BLaER1 treated with 17β-estradiol and CSF1 and Interleukin-3, amounts not matched to agents 10 nM and 100 nM (cell line): ENCODE results near the gene PDZD2.

Experiments used
- H3K27ac ChIP-seq, 11 experiments: shearing (Covaris generic); formaldehyde crosslinking; 2 replicates each; pipeline ENCODE4 v1.8.1; 2022
- H3K27me3 ChIP-seq, 11 experiments: shearing (Covaris generic); formaldehyde crosslinking; 2 replicates each; pipeline ENCODE4 v1.8.1; 2022
- H3K36me3 ChIP-seq, 11 experiments: shearing (Covaris generic); formaldehyde crosslinking; 2 replicates each; pipeline ENCODE4 v1.8.1; 2022
- H3K4me1 ChIP-seq, 10 experiments: shearing (Covaris generic); formaldehyde crosslinking; 2 replicates each; pipeline ENCODE4 v1.8.1; 2022
- H3K4me2 ChIP-seq, 11 experiments: shearing (Covaris generic); formaldehyde crosslinking; 2 replicates each; pipeline ENCODE4 v1.8.1; 2022
- H3K4me3 ChIP-seq, 10 experiments: shearing (Covaris generic); formaldehyde crosslinking; 2 replicates each; pipeline ENCODE4 v1.8.1; 2022
- H3K9ac ChIP-seq, 11 experiments: shearing (Covaris generic); formaldehyde crosslinking; 2 replicates each; pipeline ENCODE4 v1.8.1; 2022
- H3K9me3 ChIP-seq, 11 experiments: shearing (Covaris generic); formaldehyde crosslinking; replicated peaks in 1 of 11; 2 replicates each; pipeline ENCODE4 v1.8.1; 2022
- H4K20me1 ChIP-seq, 11 experiments: shearing (Covaris generic); formaldehyde crosslinking; 2 replicates each; pipeline ENCODE4 v1.8.1; 2022
- Cebpa-rat ChIP-seq, 11 experiments: shearing (Covaris generic); IDR thresholded peaks; 2 replicates each; pipeline ENCODE4 v1.8.1; 2022

PDZD2 gene

GRCh38 chr5:31630931-31631330 is 8.0 kb upstream of the PDZD2 start:
- Histone ChIP-seq H3K4me1 (no peaks in the 10 kb centered on the region), H3K27ac (no peak overlapping the region), H3K4me3 (no peak overlapping the region), H3K36me3 (no peaks in the 10 kb centered on the region), H4K20me1 (no peaks in the 10 kb centered on the region), H3K9ac (no peak overlapping the region), H3K9me3 (no peaks in the 10 kb centered on the region), H3K4me2 (no peak overlapping the region), H3K27me3 (no peaks in the 10 kb centered on the region)
- no peak for TF ChIP-seq Cebpa-rat (IDR thresholded peaks at IDR 0.05)

GRCh38 chr5:31632460-31632859 is 6.5 kb upstream of the PDZD2 start:
- TF ChIP-seq Cebpa-rat (IDR thresholded peaks at IDR 0.05) = no peak

DNA sequence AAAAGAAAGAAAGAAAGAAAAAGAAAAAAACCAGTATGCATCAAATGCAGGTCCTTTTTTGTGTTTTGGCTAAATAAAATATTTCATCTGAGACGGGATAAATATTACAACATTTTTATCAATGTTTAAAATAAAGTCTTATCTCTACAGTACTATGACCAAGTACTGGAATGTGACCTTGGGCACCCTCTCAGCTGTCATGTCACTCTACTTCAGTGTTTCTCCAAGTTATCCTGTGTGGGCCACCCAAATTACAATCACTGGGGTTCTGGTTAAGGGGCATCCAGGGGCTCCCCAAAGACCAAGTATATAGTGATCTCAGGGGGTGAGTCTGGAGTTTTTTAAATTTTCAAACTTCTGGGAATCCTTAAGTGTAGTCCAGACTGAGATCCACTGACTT is 3.5 kb upstream of the PDZD2 start:
- Histone ChIP-seq H4K20me1 (peaks cover 0 to 13% (median 8%) of the 10 kb centered on the region in 11 experiments; a peak in 6 of 22 replicates), H3K4me1 (peaks cover 5 to 15% (median 9%) of the 10 kb centered on the region in 10 experiments; a peak in 19 of 20 replicates), H3K4me3 (no peak overlapping the region), H3K4me2 (no peak overlapping the region), H3K36me3 (no peaks in the 10 kb centered on the region), H3K9ac (no peak overlapping the region), H3K27ac (no peak overlapping the region), H3K9me3 (no peaks in the 10 kb centered on the region), H3K27me3 (peaks cover 18 to 26% (median 22%) of the 10 kb centered on the region in 11 experiments)
- no peak for TF ChIP-seq Cebpa-rat (IDR thresholded peaks at IDR 0.05)

More at GRCh38 chr5:31632460-31632859, 6.5 kb upstream of the PDZD2 start:
- H3K27ac ChIP-seq = no peak overlapping the region
- no peak overlapping the region for H3K4me3 ChIP-seq
- H3K9ac ChIP-seq = no peak overlapping the region
- no peak overlapping the region for H3K4me2 ChIP-seq
- no peaks in the 10 kb centered on the region for H3K4me1 ChIP-seq
- H3K27me3 ChIP-seq = no peaks in the 10 kb centered on the region
- H3K36me3 ChIP-seq = no peaks in the 10 kb centered on the region
- no peaks in the 10 kb centered on the region for H4K20me1 ChIP-seq
- H3K9me3 ChIP-seq = no peaks in the 10 kb centered on the region

- peaks cover 5 to 15% (median 9%) of the 10 kb centered on the region in 10 experiments; a peak in 19 of 20 replicates for H3K4me1 ChIP-seq
- no peak for TF ChIP-seq Cebpa-rat (IDR thresholded peaks at IDR 0.05)
- H4K20me1 ChIP-seq = peaks cover 0 to 20% (median 9%) of the 10 kb centered on the region in 11 experiments; a peak in 6 of 22 replicates
- no peak overlapping the region for H3K4me3 ChIP-seq
- H3K27me3 ChIP-seq = peaks cover 29 to 48% (median 41%) of the 10 kb centered on the region in 11 experiments
- no peak overlapping the region for H3K9ac ChIP-seq
- no peaks in the 10 kb centered on the region for H3K36me3 ChIP-seq
- H3K9me3 ChIP-seq = no peaks in the 10 kb centered on the region
- peak overlapping the region in 6 of 11 experiments; percentile 90 to 97 (median 92); a peak in 8 of 22 replicates for H3K4me2 ChIP-seq
- no peak overlapping the region for H3K27ac ChIP-seq
Observed at GRCh38 chr5:31637851-31638250, 1.1 kb upstream of the PDZD2 start.

GRCh38 chr5:31638345-31638744 is 586 bp upstream of the PDZD2 start:
- H3K27me3 ChIP-seq = peaks cover 29 to 51% (median 41%) of the 10 kb centered on the region in 11 experiments
- H3K4me3 ChIP-seq = peak overlapping the region; percentile 67 to 82 (median 73)
- H3K4me1 ChIP-seq = peaks cover 5 to 15% (median 9%) of the 10 kb centered on the region in 10 experiments; a peak in 19 of 20 replicates
- H3K4me2 ChIP-seq = peak overlapping the region; percentile 78 to 97 (median 92)
- peak overlapping the region in 1 of 11 experiments; percentile 32; a peak in 2 of 22 replicates for H3K27ac ChIP-seq
- no peaks in the 10 kb centered on the region for H3K9me3 ChIP-seq
- no peaks in the 10 kb centered on the region for H3K36me3 ChIP-seq
- H4K20me1 ChIP-seq = peaks cover 0 to 20% (median 9%) of the 10 kb centered on the region in 11 experiments; a peak in 6 of 22 replicates
- no peak for TF ChIP-seq Cebpa-rat (IDR thresholded peaks at IDR 0.05)
- H3K9ac ChIP-seq = peak overlapping the region; percentile 45 to 73 (median 69); a peak in 20 of 22 replicates

DNA sequence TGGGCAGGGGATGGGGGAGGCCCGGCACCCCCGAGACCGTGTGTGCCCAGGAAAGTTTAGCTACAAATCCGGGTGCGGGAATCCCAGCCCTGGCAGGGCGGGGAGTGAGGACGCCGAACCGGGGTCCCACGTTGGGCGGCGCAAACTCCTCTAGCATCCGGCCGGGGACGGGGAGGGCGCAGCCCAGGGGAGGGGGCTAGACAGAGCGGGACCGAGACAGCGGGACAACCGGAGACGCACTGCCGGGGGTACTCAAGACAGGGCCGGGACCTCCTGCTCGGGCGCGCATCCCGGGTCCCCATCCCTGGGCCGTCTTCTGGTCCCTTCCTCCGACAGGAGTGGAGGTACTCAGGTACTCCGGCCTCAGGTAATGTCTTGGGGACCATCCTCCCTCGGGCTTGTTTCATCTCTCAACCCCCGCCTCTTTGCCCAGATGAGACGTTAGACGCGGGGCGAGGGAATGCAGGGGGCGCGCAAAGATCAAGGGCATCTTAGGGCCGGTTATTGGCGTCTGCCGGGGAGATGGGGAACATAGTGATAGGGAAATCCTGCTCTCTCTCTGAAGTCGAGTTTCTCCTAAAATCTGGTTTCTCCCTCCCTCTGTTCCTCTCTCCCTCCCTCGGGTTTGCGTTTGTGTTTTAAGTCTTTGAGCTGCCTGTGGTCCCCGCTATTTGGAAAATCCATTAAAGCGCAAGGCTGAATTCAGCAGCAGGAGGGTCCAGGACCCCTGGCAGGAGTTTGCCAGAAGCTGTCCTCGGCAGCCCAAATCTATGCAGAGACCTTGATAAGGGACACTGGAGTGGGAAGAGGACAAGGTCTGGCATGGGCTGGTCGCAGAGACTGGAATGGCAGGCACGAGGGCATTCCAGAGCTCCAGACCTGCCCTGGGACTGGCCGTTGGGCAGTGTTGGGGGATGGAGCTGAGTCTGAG is 815 bp downstream of the PDZD2 start:
- peaks cover 0 to 20% (median 9%) of the 10 kb centered on the region in 11 experiments; a peak in 6 of 22 replicates for H4K20me1 ChIP-seq
- no peaks in the 10 kb centered on the region for H3K9me3 ChIP-seq
- H3K4me2 ChIP-seq = peak overlapping the region; percentile 78 to 97 (median 92)
- peaks cover 29 to 51% (median 41%) of the 10 kb centered on the region in 11 experiments for H3K27me3 ChIP-seq
- TF ChIP-seq Cebpa-rat (IDR thresholded peaks at IDR 0.05) = no peak
- peaks cover 5 to 15% (median 9%) of the 10 kb centered on the region in 10 experiments; a peak in 19 of 20 replicates for H3K4me1 ChIP-seq
- peak overlapping the region; percentile 45 to 73 (median 69); a peak in 20 of 22 replicates for H3K9ac ChIP-seq
- H3K4me3 ChIP-seq = peak overlapping the region; percentile 67 to 82 (median 73)
- H3K27ac ChIP-seq = no peak overlapping the region
- H3K36me3 ChIP-seq = no peaks in the 10 kb centered on the region

- Histone ChIP-seq H3K4me1 (peaks cover 5 to 15% (median 9%) of the 10 kb centered on the region in 10 experiments; a peak in 19 of 20 replicates), H3K9ac (no peak overlapping the region), H3K4me2 (peak overlapping the region in 2 of 11 experiments; percentile 90 to 91; a peak in 2 of 22 replicates), H3K27me3 (peaks cover 29 to 51% (median 41%) of the 10 kb centered on the region in 11 experiments), H3K4me3 (no peak overlapping the region), H3K36me3 (no peaks in the 10 kb centered on the region), H3K27ac (no peak overlapping the region), H4K20me1 (peaks cover 0 to 20% (median 9%) of the 10 kb centered on the region in 11 experiments; a peak in 6 of 22 replicates), H3K9me3 (no peaks in the 10 kb centered on the region)
- no peak for TF ChIP-seq Cebpa-rat (IDR thresholded peaks at IDR 0.05)
Observed at GRCh38 chr5:31640573-31640972, 1.6 kb downstream of the PDZD2 start.

DNA sequence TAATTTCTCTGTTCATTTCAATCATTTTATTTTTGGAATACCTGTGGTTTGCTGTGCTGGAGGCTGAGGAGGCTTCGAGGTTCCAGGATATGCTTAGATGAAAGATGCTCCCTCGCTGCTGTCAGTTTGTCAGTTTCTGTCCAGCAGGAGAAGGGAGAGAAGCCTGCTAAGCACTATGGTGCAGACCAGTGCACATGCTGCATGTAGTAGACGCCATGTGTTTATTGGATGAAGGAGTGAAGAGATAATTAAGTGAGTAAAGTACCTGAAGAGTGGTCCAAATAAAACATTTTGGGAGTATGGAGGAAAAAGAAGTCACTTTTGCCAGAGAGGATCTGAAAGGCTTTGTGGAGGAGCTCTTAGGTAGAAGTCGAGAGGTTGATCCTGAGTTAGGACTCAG is 2.1 kb downstream of the PDZD2 start:
- no peaks in the 10 kb centered on the region for H3K36me3 ChIP-seq
- no peak overlapping the region for H3K9ac ChIP-seq
- no peak overlapping the region for H3K4me2 ChIP-seq
- peaks cover 0 to 20% (median 9%) of the 10 kb centered on the region in 11 experiments; a peak in 6 of 22 replicates for H4K20me1 ChIP-seq
- TF ChIP-seq Cebpa-rat (IDR thresholded peaks at IDR 0.05) = no peak
- H3K27ac ChIP-seq = no peak overlapping the region
- peaks cover 29 to 51% (median 41%) of the 10 kb centered on the region in 11 experiments for H3K27me3 ChIP-seq
- H3K4me3 ChIP-seq = no peak overlapping the region
- H3K9me3 ChIP-seq = no peaks in the 10 kb centered on the region
- H3K4me1 ChIP-seq = peaks cover 5 to 15% (median 9%) of the 10 kb centered on the region in 10 experiments; a peak in 19 of 20 replicates

GRCh38 chr5:31641575-31641974 is 2.6 kb downstream of the PDZD2 start:
- H3K36me3 ChIP-seq = no peaks in the 10 kb centered on the region
- no peak for TF ChIP-seq Cebpa-rat (IDR thresholded peaks at IDR 0.05)
- no peak overlapping the region for H3K27ac ChIP-seq
- peaks cover 0 to 20% (median 9%) of the 10 kb centered on the region in 11 experiments; a peak in 6 of 22 replicates for H4K20me1 ChIP-seq
- H3K9ac ChIP-seq = no peak overlapping the region
- no peak overlapping the region for H3K4me2 ChIP-seq
- H3K4me1 ChIP-seq = peaks cover 5 to 15% (median 9%) of the 10 kb centered on the region in 10 experiments; a peak in 19 of 20 replicates
- H3K27me3 ChIP-seq = peaks cover 29 to 51% (median 41%) of the 10 kb centered on the region in 11 experiments
- H3K9me3 ChIP-seq = no peaks in the 10 kb centered on the region
- no peak overlapping the region for H3K4me3 ChIP-seq
